Central memory CD8-positive, alpha-beta T cell (primary cell): Measurements from ENCODE around the gene FEM1B.

Source experiments
- ATAC-seq: fragments of 150-1000 bp; cut with Tn5 transposase; replicated peaks from 2 replicates; pipeline ENCODE4 v1.10.0; 2022; ENCODE audit warnings: mild to moderate bottlenecking, moderate FRiP score, moderate number of reproducible peaks; ENCODE audit not compliant: poor library complexity, severe bottlenecking; ENCODE audit errors: extremely low read depth
- DNase-seq, 2 donors: peaks; one replicate each; pipeline ENCODE4 v3.0.0; 2021; ENCODE audit warnings: low spot score in 2 of 2
- H3K27ac Mint-ChIP-seq: one replicate; pipeline ENCODE4 v1.8.0; 2022; ENCODE audit warnings: low read depth, mild to moderate bottlenecking, moderate library complexity, mixed read lengths
- H3K27me3 Mint-ChIP-seq: one replicate; pipeline ENCODE4 v1.8.0; 2022; ENCODE audit warnings: mixed read lengths
- H3K36me3 Mint-ChIP-seq: one replicate; pipeline ENCODE4 v1.8.0; 2022; ENCODE audit warnings: mild to moderate bottlenecking, moderate library complexity, mixed read lengths; ENCODE audit not compliant: insufficient read depth
- H3K4me1 Mint-ChIP-seq: one replicate; pipeline ENCODE4 v1.8.0; 2022; ENCODE audit warnings: mixed read lengths
- H3K4me3 Mint-ChIP-seq: one replicate; pipeline ENCODE4 v1.8.0; 2022; ENCODE audit warnings: mild to moderate bottlenecking, moderate library complexity, mixed read lengths
- H3K9me3 Mint-ChIP-seq: one replicate; pipeline ENCODE4 v1.8.0; 2022; ENCODE audit warnings: mixed read lengths

The FEM1B gene

GRCh38 chr15:68318008-68318835, 40.7 kb downstream of the FEM1B start:
- H3K4me1 Mint-ChIP-seq: no peaks in the 10 kb centered on the region
- DNase-seq: no peak
- no peaks in the 10 kb centered on the region for H3K36me3 Mint-ChIP-seq
- H3K9me3 Mint-ChIP-seq: no peaks in the 10 kb centered on the region
- H3K4me3 Mint-ChIP-seq: no peak overlapping the region
- no peak overlapping the region for H3K27ac Mint-ChIP-seq
- ATAC-seq: no peak
- H3K27me3 Mint-ChIP-seq: peaks cover 53% of the 10 kb centered on the region

GRCh38 chr15:68318931-68319909, 41.7 kb downstream of the FEM1B start:
- Mint-ChIP-seq H3K4me1 (no peaks in the 10 kb centered on the region), H3K36me3 (no peaks in the 10 kb centered on the region)

DNA sequence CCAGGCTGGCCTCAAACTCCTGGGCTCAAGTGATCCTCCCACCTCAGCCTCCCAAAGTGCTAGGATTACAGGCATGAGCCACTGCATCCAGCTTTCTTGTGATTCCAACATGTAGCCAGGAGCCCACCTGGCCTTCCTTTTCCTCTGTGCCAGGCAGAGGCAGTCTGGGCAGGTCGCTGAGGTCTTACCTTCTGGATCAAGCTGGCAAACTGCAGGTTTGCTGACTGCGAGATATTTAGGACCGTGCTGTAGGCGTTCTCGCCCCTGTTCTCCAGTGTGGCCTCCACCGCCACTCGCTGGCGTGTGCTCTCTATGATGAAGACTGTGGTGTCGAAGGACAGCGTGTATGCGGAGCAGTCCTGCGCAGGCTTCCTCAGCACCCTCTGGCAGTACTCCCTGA, 42.5 kb downstream of the FEM1B start:
- no peaks in the 10 kb centered on the region for H3K36me3 Mint-ChIP-seq
- DNase-seq (no peak), ATAC-seq (no peak)
- no peak overlapping the region for H3K27ac Mint-ChIP-seq
- peaks cover 52% of the 10 kb centered on the region for H3K27me3 Mint-ChIP-seq
- H3K4me3 Mint-ChIP-seq: no peak overlapping the region
- no peaks in the 10 kb centered on the region for H3K4me1 Mint-ChIP-seq
- H3K9me3 Mint-ChIP-seq: no peaks in the 10 kb centered on the region

More at GRCh38 chr15:68318931-68319909, 41.7 kb downstream of the FEM1B start:
- peaks cover 52% of the 10 kb centered on the region for H3K27me3 Mint-ChIP-seq
- H3K27ac Mint-ChIP-seq: no peak overlapping the region
- no peaks in the 10 kb centered on the region for H3K9me3 Mint-ChIP-seq
- ATAC-seq: no peak
- no peak overlapping the region for H3K4me3 Mint-ChIP-seq
- DNase-seq: no peak

DNA sequence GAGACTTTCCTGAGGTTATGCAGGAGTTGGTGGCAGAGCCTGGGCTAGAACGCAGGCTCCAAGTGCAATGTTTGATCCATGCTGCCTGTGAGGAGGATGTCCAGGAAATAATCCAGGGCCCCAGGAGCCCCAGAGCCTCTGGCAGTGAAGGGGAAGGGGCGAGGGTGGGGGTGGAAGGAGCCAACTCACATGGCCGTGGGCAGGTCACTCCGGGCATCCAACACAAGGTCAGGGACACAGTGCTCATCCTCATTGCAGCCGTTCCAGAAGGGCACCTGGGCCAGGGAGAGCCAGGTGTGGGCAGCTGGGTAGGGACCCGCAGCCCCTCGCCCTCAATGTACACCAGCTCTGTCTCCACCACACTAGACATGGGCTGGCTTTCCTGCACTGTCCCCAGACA, 43.7 kb downstream of the FEM1B start:
- H3K27me3 Mint-ChIP-seq: peaks cover 54% of the 10 kb centered on the region

DNA sequence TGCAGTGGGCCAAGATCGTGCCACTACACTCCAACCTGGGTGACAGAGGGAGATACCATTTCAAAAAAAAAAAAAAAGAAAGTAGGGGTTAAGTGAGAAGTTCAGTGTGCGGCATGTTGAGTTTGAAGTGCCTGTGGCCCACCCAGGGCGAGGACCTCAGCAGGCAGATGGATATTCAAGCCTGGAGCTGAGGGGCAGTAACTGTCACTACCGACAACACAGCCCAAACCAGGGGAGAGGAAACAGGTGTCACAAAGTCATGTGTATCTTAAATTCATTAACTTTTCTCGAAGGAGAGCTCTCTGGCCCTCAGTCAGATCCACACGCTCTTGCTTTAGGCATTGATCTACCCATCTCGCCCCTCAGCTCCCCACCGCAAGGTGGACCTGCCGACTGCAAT, 45.3 kb downstream of the FEM1B start:
- peaks cover 9% of the 10 kb centered on the region for H3K4me1 Mint-ChIP-seq
- no peak overlapping the region for H3K27ac Mint-ChIP-seq
- no peaks in the 10 kb centered on the region for H3K36me3 Mint-ChIP-seq
- ATAC-seq (no peak), DNase-seq (no peak)
- H3K9me3 Mint-ChIP-seq: no peaks in the 10 kb centered on the region
- no peak overlapping the region for H3K4me3 Mint-ChIP-seq
- peaks cover 54% of the 10 kb centered on the region for H3K27me3 Mint-ChIP-seq

More for the DNA sequence above, 43.7 kb downstream of the FEM1B start:
- H3K4me1 Mint-ChIP-seq: no peaks in the 10 kb centered on the region
- no peaks in the 10 kb centered on the region for H3K36me3 Mint-ChIP-seq
- H3K27ac Mint-ChIP-seq: no peak overlapping the region
- no peaks in the 10 kb centered on the region for H3K9me3 Mint-ChIP-seq
- H3K4me3 Mint-ChIP-seq: no peak overlapping the region
- DNase-seq (no peak), ATAC-seq (no peak)

- Mint-ChIP-seq H3K9me3 (no peaks in the 10 kb centered on the region), H3K36me3 (no peaks in the 10 kb centered on the region), H3K27me3 (peaks cover 82% of the 10 kb centered on the region), H3K27ac (no peak overlapping the region), H3K4me3 (no peak overlapping the region), H3K4me1 (peaks cover 13% of the 10 kb centered on the region)
- ATAC-seq (no peak), DNase-seq (no peak)
Observed at GRCh38 chr15:68325726-68326125, 48.2 kb downstream of the FEM1B start.

DNA sequence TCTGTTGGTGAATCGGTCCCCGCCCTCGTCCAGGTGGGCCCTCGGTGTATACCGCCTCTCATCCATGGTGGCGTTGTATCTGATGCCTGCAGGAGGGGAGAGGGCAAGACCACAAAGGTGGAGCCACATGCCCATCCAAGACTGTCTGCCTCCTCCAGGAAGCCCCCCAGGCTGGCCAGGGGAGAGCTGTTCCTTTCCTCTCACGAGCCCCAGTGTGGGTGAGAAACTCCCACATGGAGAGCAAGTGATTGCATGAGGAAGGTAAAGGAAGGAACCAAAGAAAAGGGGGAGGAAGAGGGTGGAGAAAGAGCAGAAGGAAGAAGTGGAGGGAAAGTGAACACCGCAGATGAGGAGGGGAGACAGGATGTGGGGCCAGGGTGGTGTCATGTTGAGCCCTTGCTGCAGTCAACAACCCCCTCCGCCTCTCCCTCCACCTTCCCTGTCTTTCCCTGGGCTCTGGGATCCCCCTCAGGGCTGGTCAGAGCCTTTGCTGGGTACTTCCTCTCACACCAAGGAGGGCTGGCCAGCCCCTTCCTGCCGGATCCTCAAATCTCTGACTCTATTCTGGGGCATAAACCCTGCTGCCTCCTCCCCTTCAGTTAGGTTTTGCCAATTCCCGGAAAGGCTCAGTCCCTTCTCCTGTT, 49.3 kb downstream of the FEM1B start:
- Mint-ChIP-seq H3K4me3 (no peak overlapping the region), H3K27ac (no peak overlapping the region), H3K27me3 (peaks cover 92% of the 10 kb centered on the region), H3K4me1 (peaks cover 13% of the 10 kb centered on the region), H3K9me3 (no peaks in the 10 kb centered on the region), H3K36me3 (no peaks in the 10 kb centered on the region)
- DNase-seq (no peak), ATAC-seq (no peak)

GRCh38 chr15:68328443-68328842, 50.9 kb downstream of the FEM1B start:
- Mint-ChIP-seq H3K4me1 (peaks cover 13% of the 10 kb centered on the region), H3K27ac (no peak overlapping the region), H3K27me3 (peaks cover 95% of the 10 kb centered on the region), H3K4me3 (no peak overlapping the region), H3K9me3 (no peaks in the 10 kb centered on the region), H3K36me3 (no peaks in the 10 kb centered on the region)
- DNase-seq (no peak), ATAC-seq (no peak)

GRCh38 chr15:68328964-68329363, 51.4 kb downstream of the FEM1B start:
- H3K4me1 Mint-ChIP-seq: peaks cover 13% of the 10 kb centered on the region
- no peak overlapping the region for H3K4me3 Mint-ChIP-seq
- DNase-seq: no peak

GRCh38 chr15:68330416-68330815, 52.9 kb downstream of the FEM1B start:
- Mint-ChIP-seq H3K27me3 (peaks cover 96% of the 10 kb centered on the region), H3K4me1 (peaks cover 13% of the 10 kb centered on the region), H3K4me3 (no peak overlapping the region), H3K36me3 (no peaks in the 10 kb centered on the region), H3K27ac (no peak overlapping the region), H3K9me3 (no peaks in the 10 kb centered on the region)
- no peak for ATAC-seq
- DNase-seq: no peak

More at GRCh38 chr15:68328964-68329363, 51.4 kb downstream of the FEM1B start:
- no peaks in the 10 kb centered on the region for H3K9me3 Mint-ChIP-seq
- no peak overlapping the region for H3K27ac Mint-ChIP-seq
- ATAC-seq: no peak
- no peaks in the 10 kb centered on the region for H3K36me3 Mint-ChIP-seq
- peaks cover 95% of the 10 kb centered on the region for H3K27me3 Mint-ChIP-seq

GRCh38 chr15:68330901-68331300, 53.4 kb downstream of the FEM1B start:
- Mint-ChIP-seq H3K36me3 (no peaks in the 10 kb centered on the region), H3K4me3 (no peak overlapping the region), H3K9me3 (no peaks in the 10 kb centered on the region), H3K27me3 (peaks cover 92% of the 10 kb centered on the region), H3K27ac (no peak overlapping the region), H3K4me1 (peaks cover 13% of the 10 kb centered on the region)
- ATAC-seq (no peak), DNase-seq (no peak)

DNA sequence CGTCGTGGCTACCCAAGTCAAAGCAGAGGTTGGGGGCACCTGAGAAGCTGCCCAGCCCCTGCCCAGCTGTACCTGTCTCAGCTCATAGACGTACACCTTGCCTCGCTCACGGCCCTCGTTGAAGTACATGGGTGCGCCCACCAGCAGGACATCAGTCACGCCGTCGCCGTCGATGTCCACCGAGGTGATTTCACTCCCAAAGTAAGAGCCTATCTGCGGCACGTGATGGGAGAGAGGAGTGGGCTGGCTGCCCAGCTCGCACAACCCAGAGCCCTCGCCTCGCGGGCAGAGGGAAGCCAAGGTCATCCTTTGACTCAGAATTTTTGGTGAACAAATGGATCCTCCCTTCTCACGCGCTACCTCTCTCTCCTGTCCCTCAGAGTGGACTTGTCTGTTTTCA, 54.7 kb downstream of the FEM1B start:
- DNase-seq (no peak), ATAC-seq (no peak)
- Mint-ChIP-seq H3K9me3 (no peaks in the 10 kb centered on the region), H3K27ac (no peak overlapping the region), H3K4me1 (peaks cover 10% of the 10 kb centered on the region), H3K4me3 (no peak overlapping the region), H3K36me3 (no peaks in the 10 kb centered on the region), H3K27me3 (peaks cover 78% of the 10 kb centered on the region)
